Large intestine (tissue), 3 donors: ENCODE data around the gene SPATA31C1. TPM values are rescaled to one million over a fixed set of nuclear protein-coding genes. Genes with fewer than 3 reads are reported as not detected.
A peak's percentile ranks its signal among the peaks of the same experiment; 100 is the strongest.
"Not testable (repeated sequence)": the region's sequence is repeated elsewhere in the genome, so short reads cannot be mapped to it uniquely, and the experiment has no call there.

Experiments used
- DNase-seq, 2 donors: peaks; one replicate each; pipeline versions ENCODE4 v3.0.0 to v3.0.0-alpha.2; 2013
- H3K27ac ChIP-seq: one replicate; pipeline ENCODE4 v1.5.1; 2013; ENCODE audit warnings: low read length
- H3K27me3 ChIP-seq: 2 replicates; pipeline ENCODE4 v1.6.1; 2013; ENCODE audit warnings: low read length; ENCODE audit not compliant: control insufficient read depth, insufficient read depth
- H3K36me3 ChIP-seq: 2 replicates; pipeline ENCODE4 v1.6.1; 2013; ENCODE audit warnings: low read length; ENCODE audit not compliant: control insufficient read depth, insufficient read depth
- H3K4me1 ChIP-seq: one replicate; pipeline ENCODE4 v1.6.1; 2013; ENCODE audit warnings: low read length; ENCODE audit not compliant: control insufficient read depth, insufficient read depth
- H3K4me3 ChIP-seq: one replicate; pipeline ENCODE4 v1.5.1; 2013; ENCODE audit warnings: low read length
- H3K9me3 ChIP-seq: one replicate; pipeline ENCODE4 v1.6.1; 2013; ENCODE audit warnings: mild to moderate bottlenecking, low read depth, low read length, moderate library complexity; ENCODE audit not compliant: control insufficient read depth
- WGBS: methylation state at CpG from one replicate; pipeline ENCODE4 v1.1.5; 2013; ENCODE audit warnings: low lambda C conversion rate; ENCODE audit not compliant: insufficient coverage; 5-methylcytosine and 5-hydroxymethylcytosine counted together
- polyA plus RNA-seq: library from polyadenylated mRNA; unstranded; fragments of 120-200 nt; gene quantifications from one replicate; pipeline ENCODE4 v1.2.1, GENCODE V29; 2013

SPATA31C1 gene
- polyA plus RNA-seq, 1 donor: 0.18 TPM

- H3K4me3 ChIP-seq, H3K4me1 ChIP-seq, H3K36me3 ChIP-seq, H3K27me3 ChIP-seq, H3K27ac ChIP-seq, DNase-seq, H3K9me3 ChIP-seq: not testable (repeated sequence)
- no CpG with 5 or more reads among the region's 9 CpGs for WGBS
Observed at GRCh38 chr9:87937918-87938317, 20.2 kb downstream of the SPATA31C1 start.

GRCh38 chr9:87938336-87938735 is 20.6 kb downstream of the SPATA31C1 start:
- H3K4me1 ChIP-seq, H3K36me3 ChIP-seq, H3K27ac ChIP-seq, DNase-seq, H3K9me3 ChIP-seq, H3K27me3 ChIP-seq, H3K4me3 ChIP-seq: not testable (repeated sequence)
- WGBS: no CpG with 5 or more reads among the region's 12 CpGs

- not testable (repeated sequence) for H3K36me3 ChIP-seq, H3K4me3 ChIP-seq, H3K27ac ChIP-seq, H3K4me1 ChIP-seq, H3K9me3 ChIP-seq, H3K27me3 ChIP-seq, DNase-seq
- no CpG with 5 or more reads among the region's 8 CpGs for WGBS
Observed at GRCh38 chr9:87939096-87939495, 21.3 kb downstream of the SPATA31C1 start.

GRCh38 chr9:87944096-87944495 is 26.3 kb downstream of the SPATA31C1 start:
- no CpG with 5 or more reads among the region's 21 CpGs for WGBS
- Histone ChIP-seq H3K36me3 (no peaks in the 10 kb centered on the region), H3K4me3 (no peak overlapping the region)

GRCh38 chr9:87944682-87945081 is 26.9 kb downstream of the SPATA31C1 start:
- H3K4me1 ChIP-seq: no peaks in the 10 kb centered on the region
- DNase-seq: no peak
- H3K36me3 ChIP-seq: no peaks in the 10 kb centered on the region
- no peak overlapping the region for H3K27ac ChIP-seq
- no peaks in the 10 kb centered on the region for H3K27me3 ChIP-seq
- no CpG with 5 or more reads among the region's 21 CpGs for WGBS
- peaks cover 8% of the 10 kb centered on the region for H3K9me3 ChIP-seq
- no peak overlapping the region for H3K4me3 ChIP-seq

More at GRCh38 chr9:87944096-87944495, 26.3 kb downstream of the SPATA31C1 start:
- Histone ChIP-seq H3K9me3 (peaks cover 8% of the 10 kb centered on the region), H3K27me3 (no peaks in the 10 kb centered on the region), H3K27ac (no peak overlapping the region), H3K4me1 (no peaks in the 10 kb centered on the region)
- DNase-seq: no peak

GRCh38 chr9:87950296-87950695 is 32.5 kb downstream of the SPATA31C1 start:
- Histone ChIP-seq H3K36me3 (no peaks in the 10 kb centered on the region), H3K4me1 (no peaks in the 10 kb centered on the region), H3K4me3 (no peak overlapping the region), H3K27ac (no peak overlapping the region), H3K27me3 (no peaks in the 10 kb centered on the region), H3K9me3 (peaks cover 7% of the 10 kb centered on the region)
- no peak for DNase-seq
- no CpG with 5 or more reads among the region's 1 CpG for WGBS

GRCh38 chr9:87950765-87951488 is 33.2 kb downstream of the SPATA31C1 start:
- H3K36me3 ChIP-seq: no peaks in the 10 kb centered on the region
- no peak overlapping the region for H3K4me3 ChIP-seq
- no CpG with 5 or more reads among the region's 4 CpGs for WGBS
- peak in 1 of 2 donors; percentile 38 for DNase-seq
- no peak overlapping the region for H3K27ac ChIP-seq
- no peaks in the 10 kb centered on the region for H3K4me1 ChIP-seq
- H3K9me3 ChIP-seq: peaks cover 7% of the 10 kb centered on the region
- H3K27me3 ChIP-seq: no peaks in the 10 kb centered on the region

- Histone ChIP-seq H3K4me1 (peaks cover 3% of the 10 kb centered on the region), H3K36me3 (no peaks in the 10 kb centered on the region), H3K27ac (no peak overlapping the region), H3K9me3 (peaks cover 19% of the 10 kb centered on the region), H3K27me3 (no peaks in the 10 kb centered on the region), H3K4me3 (no peak overlapping the region)
- WGBS: no CpG with 5 or more reads among the region's 3 CpGs
- peak in 1 of 2 donors; percentile 50 for DNase-seq
Observed at GRCh38 chr9:87954230-87954629, 36.5 kb downstream of the SPATA31C1 start.

GRCh38 chr9:87957839-87958238 is 40.1 kb downstream of the SPATA31C1 start:
- H3K9me3 ChIP-seq: peaks cover 15% of the 10 kb centered on the region
- H3K36me3 ChIP-seq: no peaks in the 10 kb centered on the region
- peaks cover 16% of the 10 kb centered on the region for H3K4me1 ChIP-seq
- H3K27me3 ChIP-seq: no peaks in the 10 kb centered on the region
- WGBS: no CpG with 5 or more reads among the region's 7 CpGs
- H3K27ac ChIP-seq: no peak overlapping the region
- no peak overlapping the region for H3K4me3 ChIP-seq
- no peak for DNase-seq

- peaks cover 15% of the 10 kb centered on the region for H3K9me3 ChIP-seq
- WGBS: no CpG with 5 or more reads among the region's 1 CpG
- no peaks in the 10 kb centered on the region for H3K27me3 ChIP-seq
- no peak overlapping the region for H3K4me3 ChIP-seq
- DNase-seq: no peak
- no peak overlapping the region for H3K27ac ChIP-seq
- H3K4me1 ChIP-seq: peaks cover 16% of the 10 kb centered on the region
- no peaks in the 10 kb centered on the region for H3K36me3 ChIP-seq
Observed at GRCh38 chr9:87958591-87958990, 40.8 kb downstream of the SPATA31C1 start.
